Measurements from ENCODE around the gene CARMIL1. TPM values are rescaled to one million over a fixed set of nuclear protein-coding genes. Genes with fewer than 3 reads are reported as not detected.

CARMIL1 gene
- polyA plus RNA-seq, 3 donors, result 87.4 to 143 (median 115) TPM

DNA sequence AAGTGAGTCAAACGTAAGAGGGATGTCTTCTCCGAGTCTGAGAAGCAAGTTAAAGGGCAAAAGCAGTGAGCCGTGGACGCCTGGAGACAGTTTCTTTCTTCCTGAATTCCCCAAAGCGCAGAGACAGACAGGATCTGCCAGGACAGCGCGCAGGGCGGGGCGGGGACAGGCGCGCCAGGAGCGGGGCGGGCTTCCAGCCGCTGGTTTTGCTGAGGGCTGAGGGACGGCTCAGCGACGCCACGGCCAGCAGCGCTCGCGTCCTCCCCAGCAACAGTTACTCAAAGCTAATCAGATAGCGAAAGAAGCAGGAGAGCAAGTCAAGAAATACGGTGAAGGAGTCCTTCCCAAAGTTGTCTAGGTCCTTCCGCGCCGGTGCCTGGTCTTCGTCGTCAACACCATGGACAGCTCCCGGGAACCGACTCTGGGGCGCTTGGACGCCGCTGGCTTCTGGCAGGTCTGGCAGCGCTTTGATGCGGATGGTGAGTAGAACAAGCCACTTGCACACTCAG, 372.9 kb downstream of the CARMIL1 start, which contains the start of gene SCGN:
Gene SCGN, plus strand, starts transcription at position 209 of the 509 bp plus-strand sequence. Its CDS starts 189 bp downstream, at position 398.
- DNase-seq, result peak; percentile 81

DNA sequence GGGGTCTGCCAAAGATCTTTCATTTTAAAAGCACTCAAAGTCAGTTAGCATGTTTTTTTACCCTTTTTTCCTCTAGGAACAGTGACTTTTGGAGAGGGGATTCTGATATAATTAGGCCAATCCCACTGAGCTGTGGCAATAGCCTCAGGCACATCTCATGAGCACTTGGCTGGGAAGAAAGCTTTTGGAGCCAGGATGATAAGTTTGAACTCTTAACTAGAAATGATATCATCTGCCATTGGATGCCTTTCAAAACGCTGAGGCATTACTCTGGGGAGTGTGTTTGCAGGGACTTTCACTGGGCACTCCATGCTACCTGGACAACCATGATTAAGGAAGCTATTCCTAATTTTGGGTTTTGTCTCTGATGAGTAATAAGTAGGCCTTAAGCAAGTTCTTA, 376.5 kb downstream of the CARMIL1 start:
- DNase-seq, result no peak

DNA sequence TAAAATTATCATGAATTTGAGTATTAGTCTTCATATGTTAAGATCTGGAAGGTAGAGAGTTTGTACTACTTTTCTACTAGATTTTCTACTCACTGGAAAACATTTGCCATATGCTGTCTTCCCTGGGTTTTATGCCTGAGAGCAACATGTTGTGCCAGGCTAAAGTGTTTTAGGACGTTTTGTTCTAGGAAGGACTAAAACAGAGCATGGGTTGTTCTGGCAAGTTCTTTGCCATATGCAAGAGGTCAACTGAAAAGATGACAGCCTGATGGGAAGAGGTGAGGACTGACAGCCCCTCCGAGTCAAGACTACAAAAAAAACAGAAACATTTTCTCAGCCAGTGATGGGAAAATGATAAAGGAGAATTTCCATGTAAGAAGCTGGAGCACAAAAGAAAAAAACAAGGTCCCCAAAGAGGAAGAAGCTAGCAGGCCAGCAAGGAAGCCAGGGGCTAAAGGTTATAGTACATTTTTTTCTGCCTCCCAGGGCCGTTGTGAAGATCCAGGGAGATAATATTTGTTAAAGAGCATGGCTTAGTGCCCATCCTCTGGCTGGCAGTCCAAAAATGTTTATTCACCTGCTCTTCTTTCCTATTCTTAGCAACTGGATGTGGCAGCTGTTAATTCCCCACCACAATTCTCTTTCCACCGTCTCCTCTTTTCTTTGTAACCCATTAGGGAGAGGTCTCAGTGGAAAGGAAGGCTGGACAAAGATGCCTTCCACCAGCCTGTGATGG, 380.6 kb downstream of the CARMIL1 start:
- no peak for DNase-seq

DNA sequence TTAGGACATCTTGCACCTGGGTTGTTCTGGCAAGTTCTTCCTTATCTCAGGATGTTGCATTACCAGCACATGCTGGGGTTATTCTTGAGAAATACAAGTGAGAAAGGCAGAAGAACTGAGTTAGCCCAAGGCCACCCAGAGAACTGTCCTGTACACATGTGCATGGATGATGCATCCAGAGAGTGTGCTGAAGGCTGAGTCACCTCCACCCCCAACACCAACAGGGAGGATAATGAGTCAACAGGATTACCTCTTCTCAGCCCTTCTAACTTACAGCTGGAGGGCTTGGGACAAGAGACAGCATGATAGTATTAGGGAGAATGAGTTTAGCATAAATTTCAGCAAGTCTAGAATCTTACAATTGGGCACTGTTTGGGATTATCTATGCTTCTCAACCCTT, 381.3 kb downstream of the CARMIL1 start:
- no peak for DNase-seq

DNA sequence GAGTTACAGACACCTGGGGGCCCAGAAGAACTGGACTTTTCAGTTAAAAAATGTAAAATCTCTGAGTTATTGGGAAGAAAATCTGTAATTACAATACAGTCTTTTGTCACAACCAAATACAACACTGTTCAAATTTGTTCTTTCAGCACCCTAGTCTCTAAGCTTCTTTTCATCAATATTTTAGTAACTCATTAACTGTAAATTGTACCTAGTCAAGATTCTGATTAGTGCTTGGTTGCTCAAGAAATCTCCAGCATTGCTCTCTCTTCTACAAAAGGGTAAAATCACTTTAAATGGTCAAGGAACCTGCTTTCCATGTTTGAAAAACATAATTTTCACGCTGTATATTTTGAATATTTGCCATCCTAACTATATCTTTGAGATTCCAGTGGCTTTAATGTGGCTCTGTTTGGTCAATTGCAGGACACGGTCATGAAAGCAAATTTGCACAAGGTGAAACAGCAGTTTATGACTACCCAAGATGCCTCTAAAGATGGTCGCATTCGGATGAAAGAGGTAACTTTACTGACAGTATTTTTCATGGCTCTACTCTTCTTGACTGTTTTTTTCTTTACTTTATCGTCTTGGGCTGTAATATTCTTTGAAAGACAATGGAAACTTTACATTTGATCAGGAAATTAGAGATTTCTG, 382.1 kb downstream of the CARMIL1 start:
- DNase-seq, result no peak

DNA sequence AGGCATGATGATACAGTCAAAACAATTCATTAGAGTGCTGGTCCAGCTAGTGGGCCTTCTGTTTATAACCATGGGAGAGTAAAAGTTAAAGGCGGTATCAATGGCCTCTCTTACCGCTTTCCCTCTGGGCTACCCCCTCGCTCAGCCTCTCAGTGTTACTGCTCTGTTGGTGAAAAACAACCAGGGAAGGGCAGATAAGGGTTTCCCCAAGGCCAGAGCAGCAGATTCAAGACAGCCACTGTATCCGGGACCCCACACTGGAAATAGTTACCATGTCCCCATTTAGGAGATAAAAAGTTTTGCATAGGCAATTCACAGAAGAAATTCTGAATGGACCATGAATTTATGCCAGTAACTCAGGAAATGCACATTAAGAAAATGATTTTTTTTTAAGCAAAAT, 386.3 kb downstream of the CARMIL1 start:
- no peak for DNase-seq

DNA sequence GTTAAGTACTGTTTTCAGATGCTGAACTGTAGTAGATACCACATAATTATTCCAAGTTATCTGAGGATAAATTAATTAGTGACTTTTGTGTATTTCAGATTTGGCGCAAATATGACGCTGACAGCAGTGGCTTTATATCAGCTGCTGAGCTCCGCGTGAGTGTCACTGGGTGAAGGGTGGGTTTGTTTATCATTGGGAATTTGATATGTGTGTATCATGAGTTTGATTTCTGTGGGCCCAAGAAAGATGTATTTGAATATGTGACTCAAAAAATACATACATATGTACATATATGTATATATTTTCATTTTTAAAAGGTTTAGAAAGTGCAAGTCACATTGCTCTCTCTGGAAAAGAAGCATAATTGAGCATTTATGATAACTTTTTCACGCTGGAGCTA, 390.2 kb downstream of the CARMIL1 start:
- no peak for DNase-seq
